ENCODE data around the gene CCDC167.
A peak's percentile ranks its signal among the peaks of the same experiment; 100 is the strongest.
"Not testable (repeated sequence)": the region's sequence is repeated elsewhere in the genome, so short reads cannot be mapped to it uniquely, and the experiment has no call there.

The CCDC167 gene

GRCh38 chr6:37507690-37508421, 8.2 kb upstream of the CCDC167 start:
- DNase-seq: no peak

DNA sequence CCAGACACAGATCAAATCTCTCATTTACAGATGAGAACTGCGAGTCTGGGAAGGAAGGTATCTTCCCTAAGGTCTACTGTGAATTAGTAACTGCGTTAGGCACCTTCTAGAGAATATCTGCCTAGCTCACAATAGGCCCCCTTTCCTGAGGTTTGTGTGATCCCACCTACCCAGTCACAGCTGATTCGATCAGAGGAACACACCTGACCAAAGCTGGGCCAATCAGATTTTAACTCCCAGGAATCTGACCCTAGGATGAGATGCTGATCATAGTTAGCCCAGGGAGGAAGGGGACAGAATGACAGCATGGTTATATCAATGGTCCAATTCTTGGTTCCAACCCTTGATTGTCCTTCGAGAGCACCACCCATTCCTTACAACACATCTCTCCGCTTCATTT, 7.4 kb upstream of the CCDC167 start:
- no peak for DNase-seq

GRCh38 chr6:37506479-37506878, 6.8 kb upstream of the CCDC167 start:
- no peak for DNase-seq

GRCh38 chr6:37504024-37504423, 4.3 kb upstream of the CCDC167 start:
- no peak for DNase-seq

GRCh38 chr6:37503309-37503965, 3.7 kb upstream of the CCDC167 start:
- DNase-seq: no peak

DNA sequence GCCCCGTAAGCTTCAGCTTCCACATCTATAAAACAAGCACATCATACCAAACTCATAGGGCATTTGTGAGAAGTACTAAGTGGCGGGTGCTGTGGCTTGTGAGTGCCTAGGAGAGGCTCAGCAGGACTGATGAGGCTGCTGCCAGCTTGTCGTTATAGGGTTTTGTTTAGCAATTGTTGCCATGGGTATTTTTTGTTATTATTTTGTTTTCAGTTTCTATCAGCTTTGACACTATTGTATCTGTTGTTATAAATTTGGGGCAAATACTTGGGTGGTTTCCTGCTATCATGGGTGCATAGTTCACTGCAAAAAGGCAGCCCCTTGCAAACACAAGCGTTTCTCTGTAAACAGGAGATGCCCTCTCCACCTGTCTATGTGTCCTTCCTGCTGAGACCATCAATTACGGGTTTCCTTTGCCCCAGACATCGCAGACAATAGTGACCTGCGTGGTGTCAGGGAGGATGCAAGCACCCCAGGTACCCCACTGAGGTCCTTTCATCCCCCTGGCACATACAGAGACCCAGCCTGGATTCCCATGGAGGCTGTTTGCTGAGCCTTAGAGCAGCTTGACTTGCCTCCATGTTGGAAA, 3.1 kb upstream of the CCDC167 start:
- DNase-seq: no peak

DNA sequence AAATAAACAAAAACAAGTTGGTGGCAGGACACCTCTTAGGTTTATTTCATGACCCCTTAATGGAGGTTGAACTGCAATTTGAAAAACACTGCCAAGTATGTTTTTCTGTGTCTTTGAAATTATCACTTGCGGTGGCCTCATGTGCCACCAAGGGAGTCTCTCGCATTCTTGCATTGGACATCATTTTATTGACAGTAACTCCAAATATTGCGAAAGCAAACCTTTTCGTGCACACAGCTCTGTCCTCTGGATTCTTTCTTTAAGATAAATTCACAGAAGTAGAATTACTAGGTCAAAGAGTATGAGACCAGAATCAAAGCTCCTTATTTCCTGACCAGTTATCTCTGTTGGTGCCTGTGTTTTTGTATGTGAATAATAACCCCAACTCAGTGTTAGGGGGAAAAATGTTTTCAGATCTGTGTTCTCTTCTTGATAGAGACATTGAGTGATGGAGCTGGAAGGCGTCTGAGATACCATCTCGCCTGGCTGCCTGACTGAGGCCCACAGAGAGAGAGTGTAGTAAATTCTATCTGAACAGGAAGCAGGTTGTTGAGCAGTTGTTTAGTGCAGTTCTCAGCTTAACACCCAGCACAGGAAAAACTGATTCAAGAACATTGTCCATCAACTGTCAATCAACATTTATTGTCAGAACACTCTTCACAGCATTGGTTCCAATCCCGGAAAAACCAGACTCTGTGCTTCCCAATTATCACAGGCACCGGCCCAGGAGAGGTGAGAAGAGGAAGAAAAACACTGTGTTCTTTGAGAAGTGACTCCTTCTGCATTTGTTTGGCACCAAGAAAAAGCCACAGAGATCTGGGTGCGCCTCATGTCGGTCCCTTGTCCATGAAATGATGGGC, 2.2 kb upstream of the CCDC167 start:
- DNase-seq: no peak

DNA sequence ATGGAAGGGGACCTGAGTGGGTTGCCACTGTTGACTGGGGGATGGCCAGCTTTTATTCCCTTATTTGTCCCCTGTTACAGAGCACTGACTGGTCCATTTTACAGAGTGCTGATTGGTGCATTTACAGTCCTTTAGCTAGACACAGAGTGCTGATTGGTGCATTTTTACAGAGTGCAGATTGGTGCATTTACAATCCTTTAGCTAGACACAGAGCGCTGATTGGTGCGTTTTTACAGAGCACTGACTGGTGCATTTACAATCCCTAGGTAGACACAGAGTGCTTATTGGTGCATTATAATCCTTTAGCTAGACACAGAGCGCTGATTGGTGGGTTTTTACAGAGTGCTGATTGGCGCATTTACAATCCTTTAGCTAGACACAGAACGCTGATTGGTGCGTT, 1.2 kb upstream of the CCDC167 start:
- not testable (repeated sequence) for DNase-seq

DNA sequence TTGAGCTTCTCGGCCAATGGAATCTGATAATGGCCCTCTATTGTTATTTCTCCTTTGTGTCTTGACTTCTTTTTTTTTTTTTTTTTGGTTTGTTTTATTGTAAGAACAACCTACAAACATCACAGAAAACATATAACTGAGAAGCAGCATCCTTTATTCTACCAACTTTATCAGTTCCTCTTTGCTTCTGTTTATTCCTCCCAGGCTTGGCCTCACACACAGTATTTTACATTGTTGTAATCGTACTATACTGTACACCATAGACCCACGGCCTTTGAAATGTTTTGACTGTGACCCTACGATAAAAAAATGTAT, 558 bp upstream of the CCDC167 start:
- no peak for DNase-seq

GRCh38 chr6:37496951-37497885, 2.5 kb downstream of the CCDC167 start:
- DNase-seq: peak; percentile 89

DNA sequence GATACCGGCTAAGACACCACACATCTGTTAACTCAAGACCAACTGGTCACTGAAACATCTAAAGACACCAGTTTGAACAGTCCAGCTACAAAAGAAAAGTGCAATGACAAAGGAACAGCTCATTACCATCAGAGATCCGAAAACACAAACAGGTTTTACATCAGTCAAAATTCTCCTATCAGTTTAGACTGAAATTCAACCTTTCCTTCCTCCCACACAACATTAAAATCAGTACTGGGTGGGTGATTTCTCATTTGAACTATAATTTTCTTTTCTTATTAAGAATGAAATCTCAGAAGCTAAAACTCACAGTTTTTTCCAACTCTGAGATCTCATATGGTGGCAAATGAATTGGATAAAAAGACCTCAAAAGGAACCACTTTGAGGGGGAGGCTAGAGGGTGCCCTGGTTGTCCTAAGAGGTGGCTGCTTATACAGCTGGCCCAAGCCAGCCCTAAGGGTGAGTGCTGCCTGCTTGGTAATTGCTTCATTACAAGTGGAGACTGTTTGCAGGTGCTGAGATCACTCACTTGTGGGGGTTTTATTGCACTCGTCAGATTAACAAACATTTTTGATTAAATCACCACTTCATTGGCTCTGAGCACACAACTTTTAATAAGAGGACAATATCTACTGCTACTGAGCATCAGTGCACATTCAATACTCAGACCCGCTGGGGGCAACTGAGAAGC, 4.3 kb downstream of the CCDC167 start:
- no peak for DNase-seq

DNA sequence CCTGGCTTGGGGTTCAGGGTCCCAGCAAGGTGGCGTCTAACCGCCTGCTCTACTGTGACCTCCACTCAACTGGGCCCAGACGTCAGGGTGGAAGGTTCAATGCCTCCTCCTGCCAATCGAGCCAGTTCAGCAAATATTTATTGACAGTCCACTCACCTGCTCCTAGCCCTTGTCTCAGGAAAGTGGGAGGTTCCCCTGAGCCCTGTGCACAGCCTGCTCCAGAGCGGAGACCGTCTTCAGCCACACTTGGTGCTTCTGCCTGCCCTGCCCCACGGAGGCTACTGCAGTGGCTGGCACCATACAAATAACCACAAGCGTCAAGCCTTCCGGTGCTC, 6.1 kb downstream of the CCDC167 start:
- DNase-seq: no peak

- no peak for DNase-seq
These were observed 6.6 kb downstream of the CCDC167 start for GRCh38 chr6:37492991-37493660.

- no peak for DNase-seq
These were observed 7.3 kb downstream of the CCDC167 start for GRCh38 chr6:37492236-37492972.

DNA sequence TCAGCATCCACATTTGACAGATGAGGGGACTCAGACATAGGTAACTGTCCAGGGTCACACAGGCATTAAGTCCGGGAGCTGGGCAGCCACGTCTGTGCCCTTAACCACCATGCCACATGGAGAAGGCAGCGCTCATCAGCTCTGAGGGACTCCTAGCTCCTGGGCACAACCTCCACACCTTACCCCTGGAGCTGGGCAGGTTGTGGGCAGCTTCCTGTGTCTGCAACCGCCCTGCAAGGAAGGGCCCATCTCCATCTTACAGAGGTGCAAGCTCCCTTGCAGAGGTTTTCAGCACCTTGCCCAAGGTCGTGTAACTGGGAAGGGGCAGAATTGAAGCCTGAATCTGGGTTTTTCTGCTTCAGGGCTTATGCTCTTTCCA, 7.9 kb downstream of the CCDC167 start:
- no peak for DNase-seq

- no peak for DNase-seq
These were observed 8.4 kb downstream of the CCDC167 start for GRCh38 chr6:37491171-37491829.

GRCh38 chr6:37490536-37491170, 9.0 kb downstream of the CCDC167 start:
- no peak for DNase-seq

DNA sequence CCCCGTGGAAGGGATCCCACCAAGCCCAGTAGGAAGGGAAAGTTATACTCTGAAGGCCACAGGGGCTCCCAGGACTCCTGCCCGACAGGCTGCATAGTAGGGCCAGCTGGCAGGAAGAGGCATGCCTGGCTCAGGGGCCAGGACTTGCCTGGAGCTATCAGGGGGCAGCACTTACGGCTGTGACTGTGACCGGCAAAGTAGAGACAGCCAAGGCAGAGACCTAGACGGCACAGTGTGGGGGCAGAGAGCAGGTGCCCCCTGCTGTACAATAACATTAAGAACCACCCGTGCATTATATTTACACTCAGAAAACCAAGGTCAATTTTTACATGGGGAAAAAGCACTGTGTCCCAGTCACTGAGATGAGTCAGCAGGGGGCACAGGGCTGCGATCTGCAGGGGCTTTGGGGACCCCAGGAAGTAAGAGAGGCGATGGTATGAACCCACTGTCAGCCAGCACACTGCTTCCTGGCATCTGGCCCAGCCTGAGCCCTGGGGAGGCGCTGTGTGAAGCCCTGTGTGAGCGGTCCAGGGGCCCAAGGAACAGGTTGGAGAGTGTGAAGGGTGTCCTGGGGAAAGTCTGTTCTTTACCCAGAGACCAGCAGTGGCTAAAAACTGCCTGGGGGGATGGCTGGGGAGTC, 9.9 kb downstream of the CCDC167 start:
- DNase-seq: peak; percentile 38

GRCh38 chr6:37488476-37488875, 11.2 kb downstream of the CCDC167 start:
- peak; percentile 20 for DNase-seq
